ENCODE results near the gene ANAPC5. TPM values are rescaled to one million over a fixed set of nuclear protein-coding genes. Genes with fewer than 3 reads are reported as not detected.

Gene ANAPC5
- polyA plus RNA-seq, 3 donors, result 67.3 to 161 (median 114) TPM

GRCh38 chr12:121295746-121296617 is 56.2 kb downstream of the ANAPC5 start:
- peaks cover 0 to 3% (median 0%) of the 10 kb centered on the region in 7 donors for H3K9me3 Mint-ChIP-seq
- peaks cover 54% of the 10 kb centered on the region for H3K4me1 Mint-ChIP-seq
- Histone ChIP-seq H3K79me2 (ENCODE audit: insufficient read depth, low read length) (peaks cover 64% of the 10 kb centered on the region), H3K27me3 (ENCODE audit: control insufficient read depth in 2 of 2, insufficient read depth in 2 of 2, low read length in 2 of 2) (no peaks in the 10 kb centered on the region), H3K27ac (ENCODE audit: low read depth in 1 of 2, low read length in 2 of 2) (peak overlapping the region; percentile 86 to 91), H2AFZ (ENCODE audit: insufficient read depth, low read depth, low read length, poor library complexity, severe bottlenecking) (peak overlapping the region; percentile 63), H3K9ac (ENCODE audit: insufficient read depth, low read length, poor library complexity, severe bottlenecking) (peak overlapping the region; percentile 98), H3K4me3 (replicated peaks in 1 of 3; ENCODE audit: low read depth in 2 of 3, low read length in 3 of 3) (peak overlapping the region; percentile 55 to 90 (median 77)), H3K9me3 (replicated peaks in 1 of 2; ENCODE audit: control insufficient read depth in 1 of 2, insufficient read depth in 1 of 2, low read length in 2 of 2) (no peaks in the 10 kb centered on the region), H4K20me1 (ENCODE audit: insufficient read depth, low read length) (peaks cover 50% of the 10 kb centered on the region), H3K4me1 (ENCODE audit: control insufficient read depth in 1 of 2, insufficient read depth in 2 of 2, low read length in 2 of 2) (peaks cover 62 to 72% of the 10 kb centered on the region in 2 donors), H3K36me3 (replicated peaks in 1 of 2; ENCODE audit: control insufficient read depth in 1 of 2, insufficient read depth in 2 of 2, low read length in 2 of 2) (peaks cover 0 to 6% of the 10 kb centered on the region in 2 donors), H3K4me2 (replicated peaks; ENCODE audit: extremely low read depth, low read length, poor library complexity, severe bottlenecking) (peak overlapping the region; percentile 86)
- H3K4me3 Mint-ChIP-seq, result peak overlapping the region; percentile 94 to 95
- TF ChIP-seq, protein P1, sequence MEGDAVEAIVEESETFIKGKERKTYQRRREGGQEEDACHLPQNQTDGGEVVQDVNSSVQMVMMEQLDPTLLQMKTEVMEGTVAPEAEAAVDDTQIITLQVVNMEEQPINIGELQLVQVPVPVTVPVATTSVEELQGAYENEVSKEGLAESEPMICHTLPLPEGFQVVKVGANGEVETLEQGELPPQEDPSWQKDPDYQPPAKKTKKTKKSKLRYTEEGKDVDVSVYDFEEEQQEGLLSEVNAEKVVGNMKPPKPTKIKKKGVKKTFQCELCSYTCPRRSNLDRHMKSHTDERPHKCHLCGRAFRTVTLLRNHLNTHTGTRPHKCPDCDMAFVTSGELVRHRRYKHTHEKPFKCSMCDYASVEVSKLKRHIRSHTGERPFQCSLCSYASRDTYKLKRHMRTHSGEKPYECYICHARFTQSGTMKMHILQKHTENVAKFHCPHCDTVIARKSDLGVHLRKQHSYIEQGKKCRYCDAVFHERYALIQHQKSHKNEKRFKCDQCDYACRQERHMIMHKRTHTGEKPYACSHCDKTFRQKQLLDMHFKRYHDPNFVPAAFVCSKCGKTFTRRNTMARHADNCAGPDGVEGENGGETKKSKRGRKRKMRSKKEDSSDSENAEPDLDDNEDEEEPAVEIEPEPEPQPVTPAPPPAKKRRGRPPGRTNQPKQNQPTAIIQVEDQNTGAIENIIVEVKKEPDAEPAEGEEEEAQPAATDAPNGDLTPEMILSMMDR (IDR thresholded peaks at IDR 0.05), result no peak
- WGBS (ENCODE audit: insufficient coverage), result 0% methylated on average over 55 of the region's 55 CpGs
- H3K36me3 Mint-ChIP-seq, result peaks cover 10 to 11% of the 10 kb centered on the region in 2 donors
- H3K27ac Mint-ChIP-seq, result peak overlapping the region; percentile 89 to 97 (median 94)
- peak; percentile 14 to 54 (median 42) for DNase-seq
- peaks cover 0 to 1% (median 0%) of the 10 kb centered on the region in 3 donors for H3K27me3 Mint-ChIP-seq (ENCODE audit: low read depth in 3 of 3)
- intact Hi-C loops (cut with micrococcal nuclease), result loop anchor here in 1 of 2 donors (1.0 kb wide), 1 partner anchor 9 kb away; no protein-coding TSS in a partner anchor

- intact Hi-C loops (cut with micrococcal nuclease), result loop anchor here in 1 of 2 donors (1.0 kb wide), 1 partner anchor 8 kb away; no protein-coding TSS in a partner anchor
- H3K27ac ChIP-seq (ENCODE audit: low read depth in 1 of 2, low read length in 2 of 2), result peak overlapping the region; percentile 86 to 91
- peak; percentile 70 to 76 (median 74) for DNase-seq
- Mint-ChIP-seq H3K27me3 (ENCODE audit: low read depth in 3 of 3) (peaks cover 0 to 1% (median 0%) of the 10 kb centered on the region in 3 donors), H3K36me3 (peaks cover 16 to 18% of the 10 kb centered on the region in 2 donors), H3K27ac (peak overlapping the region; percentile 89 to 97 (median 94)), H3K9me3 (peaks cover 0 to 3% (median 0%) of the 10 kb centered on the region in 7 donors), H3K4me1 (peaks cover 55% of the 10 kb centered on the region), H3K4me3 (peak overlapping the region; percentile 94 to 95)
- H3K9me3 ChIP-seq (replicated peaks in 1 of 2; ENCODE audit: control insufficient read depth in 1 of 2, insufficient read depth in 1 of 2, low read length in 2 of 2), result no peaks in the 10 kb centered on the region
- peaks cover 56% of the 10 kb centered on the region for H4K20me1 ChIP-seq (ENCODE audit: insufficient read depth, low read length)
- H3K27me3 ChIP-seq (ENCODE audit: control insufficient read depth in 2 of 2, insufficient read depth in 2 of 2, low read length in 2 of 2), result no peaks in the 10 kb centered on the region
- peak overlapping the region; percentile 86 for H3K4me2 ChIP-seq (replicated peaks; ENCODE audit: extremely low read depth, low read length, poor library complexity, severe bottlenecking)
- peaks cover 0 to 13% of the 10 kb centered on the region in 2 donors for H3K36me3 ChIP-seq (replicated peaks in 1 of 2; ENCODE audit: control insufficient read depth in 1 of 2, insufficient read depth in 2 of 2, low read length in 2 of 2)
- H3K9ac ChIP-seq (ENCODE audit: insufficient read depth, low read length, poor library complexity, severe bottlenecking), result peak overlapping the region; percentile 98
- H3K4me1 ChIP-seq (ENCODE audit: control insufficient read depth in 1 of 2, insufficient read depth in 2 of 2, low read length in 2 of 2), result peaks cover 58 to 72% of the 10 kb centered on the region in 2 donors
- H3K79me2 ChIP-seq (ENCODE audit: insufficient read depth, low read length), result peaks cover 71% of the 10 kb centered on the region
- H3K4me3 ChIP-seq (replicated peaks in 1 of 3; ENCODE audit: low read depth in 2 of 3, low read length in 3 of 3), result peak overlapping the region; percentile 55 to 90 (median 77)
- TF ChIP-seq, protein P1 (IDR thresholded peaks at IDR 0.05), result no peak
- no peak overlapping the region for H2AFZ ChIP-seq (ENCODE audit: insufficient read depth, low read depth, low read length, poor library complexity, severe bottlenecking)
- 6% methylated on average over 3 of the region's 7 CpGs for WGBS (ENCODE audit: insufficient coverage)
These were observed 57.0 kb downstream of the ANAPC5 start for GRCh38 chr12:121295116-121295745.
